Choroid plexus epithelial cell (primary cell): Measurements from ENCODE around the gene CACHD1.

Experiments used
- DNase-seq: peaks from one replicate; pipeline ENCODE4 v3.0.0-alpha.2; 2010; ENCODE audit warnings: low read depth
- H3K4me3 ChIP-seq: 2 replicates; pipeline ENCODE4 v1.5.1; 2011; ENCODE audit warnings: low read depth, mild to moderate bottlenecking, control low read depth, low read length, moderate library complexity
- CTCF ChIP-seq: conservative IDR thresholded peaks from 2 replicates; pipeline ENCODE4 v1.5.1; 2011; ENCODE audit warnings: low read depth, mild to moderate bottlenecking, control low read depth, inconsistent platforms, low read length, moderate library complexity

Gene CACHD1

GRCh38 chr1:64681043-64681442, 211.1 kb downstream of the CACHD1 start:
- TF ChIP-seq CTCF = no peak
- no peak for DNase-seq
- no peak overlapping the region for H3K4me3 ChIP-seq

GRCh38 chr1:64683419-64683818, 213.5 kb downstream of the CACHD1 start:
- no peak for DNase-seq

GRCh38 chr1:64685217-64685616, 215.3 kb downstream of the CACHD1 start:
- no peak for TF ChIP-seq CTCF
- no peak for DNase-seq
- H3K4me3 ChIP-seq = no peak overlapping the region

More at GRCh38 chr1:64683419-64683818, 213.5 kb downstream of the CACHD1 start:
- TF ChIP-seq CTCF = no peak
- no peak overlapping the region for H3K4me3 ChIP-seq

- TF ChIP-seq CTCF = no peak
- no peak overlapping the region for H3K4me3 ChIP-seq
- no peak for DNase-seq
Observed at GRCh38 chr1:64685765-64686341, 215.9 kb downstream of the CACHD1 start.

- DNase-seq = peak; percentile 81
- H3K4me3 ChIP-seq = no peak overlapping the region
- TF ChIP-seq CTCF = peak; percentile 92
Observed at GRCh38 chr1:64686828-64687724, 217.1 kb downstream of the CACHD1 start.

GRCh38 chr1:64687725-64688327, 217.9 kb downstream of the CACHD1 start:
- no peak overlapping the region for H3K4me3 ChIP-seq
- DNase-seq = peak; percentile 46
- TF ChIP-seq CTCF = no peak

- H3K4me3 ChIP-seq = no peak overlapping the region
- peak; percentile 65 for DNase-seq
- TF ChIP-seq CTCF = no peak
Observed at GRCh38 chr1:64691626-64692025, 221.7 kb downstream of the CACHD1 start.
